Keratinocyte (primary cell): ENCODE measurements around the gene AMDHD2. TPM values are rescaled to one million over a fixed set of nuclear protein-coding genes. Genes with fewer than 3 reads are reported as not detected.
"Not testable (repeated sequence)": the region's sequence is repeated elsewhere in the genome, so short reads cannot be mapped to it uniquely, and the experiment has no call there.

Source experiments
- DNase-seq: peaks from one replicate; pipeline ENCODE4 v3.0.0-alpha.2; 2011; ENCODE audit warnings: low read depth, missing footprints, low spot score
- FAIRE-seq: peaks from 2 replicates; lab custom pipeline; 2011; peaks lifted over from hg19 to GRCh38; lab: Jason Lieb, UNC
- H2AFZ ChIP-seq: 2 replicates; pipeline ENCODE4 v1.6.0; 2012; ENCODE audit warnings: low read length, control low read depth, inconsistent platforms; ENCODE audit not compliant: control insufficient read depth
- H3K27ac ChIP-seq: 2 replicates; pipeline ENCODE4 v1.5.1; 2011; ENCODE audit warnings: low read length; ENCODE audit not compliant: control insufficient read depth, insufficient read depth
- H3K27me3 ChIP-seq: 3 replicates; pipeline ENCODE4 v1.6.0; 2011; ENCODE audit warnings: low read length; ENCODE audit not compliant: control insufficient read depth, insufficient read depth; ENCODE audit errors: extremely low read depth
- H3K36me3 ChIP-seq, 2 experiments: 2 replicates in 1 of 2; 3 replicates in 1 of 2; pipeline ENCODE4 v1.5.1; 2011; ENCODE audit warnings: low read length in 2 of 2, mild to moderate bottlenecking in 1 of 2; ENCODE audit not compliant: control insufficient read depth in 2 of 2, insufficient read depth in 2 of 2; ENCODE audit errors: extremely low read depth in 1 of 2
- H3K4me1 ChIP-seq: 3 replicates; pipeline ENCODE4 v1.5.1; 2011; ENCODE audit warnings: low read length; ENCODE audit not compliant: control insufficient read depth, insufficient read depth; ENCODE audit errors: extremely low read depth
- H3K4me2 ChIP-seq: 3 replicates; pipeline ENCODE4 v1.6.0; 2011; ENCODE audit warnings: low read depth, low read length; ENCODE audit not compliant: control insufficient read depth, insufficient read depth; ENCODE audit errors: extremely low read depth
- H3K4me3 ChIP-seq, 3 experiments: fragments of 200-600 bp in 1 of 3; sonication (generic) in 1 of 3; 2 replicates in 2 of 3; 3 replicates in 1 of 3; pipeline ENCODE4 v1.5.1; 2011 to 2016; ENCODE audit warnings: low read length in 3 of 3, mild to moderate bottlenecking in 3 of 3, control low read depth in 2 of 3, inconsistent platforms in 1 of 3, low read depth in 1 of 3, mixed read lengths in 1 of 3, mixed run types in 1 of 3, moderate library complexity in 1 of 3; ENCODE audit not compliant: control insufficient read depth in 2 of 3, insufficient read depth in 2 of 3; ENCODE audit errors: extremely low read depth in 1 of 3
- H3K79me2 ChIP-seq: 2 replicates; pipeline ENCODE4 v1.6.0; 2012; ENCODE audit warnings: low read length; ENCODE audit not compliant: control insufficient read depth, insufficient read depth
- H3K9ac ChIP-seq: 3 replicates; pipeline ENCODE4 v1.6.0; 2011; ENCODE audit warnings: low read length; ENCODE audit not compliant: control insufficient read depth, insufficient read depth; ENCODE audit errors: extremely low read depth
- H3K9me1 ChIP-seq: 3 replicates; pipeline ENCODE4 v1.6.0; 2011; ENCODE audit warnings: low read length; ENCODE audit not compliant: control insufficient read depth, insufficient read depth; ENCODE audit errors: extremely low read depth
- H3K9me3 ChIP-seq: 2 replicates; pipeline ENCODE4 v1.5.1; 2012; ENCODE audit warnings: low read depth, low read length; ENCODE audit not compliant: control insufficient read depth
- H4K20me1 ChIP-seq: 3 replicates; pipeline ENCODE4 v1.6.0; 2011; ENCODE audit warnings: low read length; ENCODE audit not compliant: control insufficient read depth, insufficient read depth; ENCODE audit errors: extremely low read depth
- dilution Hi-C: fragments of 300-500 bp; cut with MboI; formaldehyde crosslinking; loops from one replicate; pipeline ENCODE4 v1.7.0; 2020; ENCODE audit warnings: low sequenced_read_pairs; ENCODE audit not compliant: extremely low pct_ligation_motif_present
- polyA plus RNA-seq, 5 experiments: library from polyadenylated mRNA; depleted of rRNA in 3 of 5; stranded (reverse) in 3 of 5; stranded (forward) in 1 of 5; unstranded in 1 of 5; fragments of >200 nt; gene quantifications; 1 replicate in 1 of 5; 2 replicates in 3 of 5; 3 replicates in 1 of 5; pipeline versions ENCODE4 v1.2.1 to v1.2.3, GENCODE V29; 2011 to 2012; ENCODE audit warnings: missing spikeins in 2 of 5, low read depth in 1 of 5, low replicate concordance in 1 of 5

The AMDHD2 gene
- polyA plus RNA-seq, 1 donor (not counting 4 experiments of a cell fraction or from before 2014, with no cell fraction given), result 8.9 TPM

DNA sequence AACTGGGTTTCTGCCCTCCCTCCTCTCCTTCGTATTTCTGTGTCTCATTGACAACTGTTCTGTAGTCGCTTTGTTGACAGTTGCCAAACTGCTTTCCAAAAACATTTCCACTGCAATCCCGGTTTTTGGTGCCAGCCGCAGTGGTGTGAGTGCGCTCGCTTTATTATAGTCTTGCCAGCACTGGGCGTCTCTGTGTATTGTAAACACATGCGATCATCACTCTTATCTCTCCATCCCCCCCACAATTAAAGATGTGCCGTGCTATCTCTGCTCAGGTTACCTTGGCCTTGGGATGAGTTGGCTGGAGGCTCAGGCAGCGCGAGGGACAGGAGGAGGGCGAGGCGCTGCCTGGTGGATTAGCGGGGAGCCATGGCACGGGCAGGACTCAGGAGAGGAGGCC is 37.0 kb downstream of the AMDHD2 start:
- H3K4me1 ChIP-seq, H3K36me3 ChIP-seq, H3K79me2 ChIP-seq, H3K9me1 ChIP-seq, H3K9ac ChIP-seq, H3K4me3 ChIP-seq, H3K4me2 ChIP-seq, H3K27ac ChIP-seq, DNase-seq, H4K20me1 ChIP-seq, H2AFZ ChIP-seq, FAIRE-seq, dilution Hi-C loops, H3K9me3 ChIP-seq, H3K27me3 ChIP-seq: not testable (repeated sequence)

DNA sequence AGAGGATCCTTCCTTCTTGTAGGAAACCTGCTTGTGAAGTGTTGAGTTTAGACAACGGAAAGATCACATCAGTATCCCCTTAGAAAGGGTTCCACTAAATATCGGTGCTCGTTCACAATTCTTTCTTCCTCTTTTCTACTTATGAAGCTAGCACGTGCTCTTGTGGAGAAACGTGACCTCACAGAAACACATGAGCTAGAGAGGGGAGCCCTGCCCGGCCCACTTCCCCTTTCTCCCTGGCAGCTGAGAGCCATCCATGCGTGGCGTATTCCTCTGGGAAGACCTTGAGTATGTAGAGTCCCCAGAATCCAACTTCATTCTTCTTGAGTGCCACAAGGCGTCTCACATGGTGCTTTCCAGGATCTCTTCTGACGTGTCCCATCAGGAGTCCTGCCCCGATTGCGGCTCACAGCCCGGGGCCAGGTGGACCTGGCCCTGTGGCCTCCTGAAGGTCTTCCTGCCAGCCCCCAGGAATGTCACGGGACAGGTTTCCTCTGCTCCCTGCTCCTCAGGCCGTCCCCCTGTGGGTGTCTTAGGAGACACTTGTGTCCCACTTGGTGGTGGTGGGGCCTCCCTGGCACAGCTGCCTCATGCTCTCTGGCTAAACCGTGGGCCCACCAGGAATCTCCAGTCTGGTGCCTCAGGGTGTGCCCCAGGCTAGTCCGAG is 40.1 kb downstream of the AMDHD2 start:
- H3K27ac ChIP-seq, H3K4me3 ChIP-seq, FAIRE-seq, H3K36me3 ChIP-seq, H3K79me2 ChIP-seq, H3K4me2 ChIP-seq, dilution Hi-C loops, H3K4me1 ChIP-seq, H4K20me1 ChIP-seq, H3K9me1 ChIP-seq, H3K9ac ChIP-seq, H3K27me3 ChIP-seq, H3K9me3 ChIP-seq, DNase-seq, H2AFZ ChIP-seq: not testable (repeated sequence)

- DNase-seq, H4K20me1 ChIP-seq, H3K4me1 ChIP-seq, H3K4me2 ChIP-seq, H3K27me3 ChIP-seq, H3K79me2 ChIP-seq, H3K27ac ChIP-seq, H3K9ac ChIP-seq, H3K4me3 ChIP-seq, H3K9me1 ChIP-seq, H2AFZ ChIP-seq, H3K36me3 ChIP-seq, dilution Hi-C loops, H3K9me3 ChIP-seq: not testable (repeated sequence)
- FAIRE-seq, result peak; percentile 75
Measured at GRCh38 chr16:2560798-2561133, 40.6 kb downstream of the AMDHD2 start.

DNA sequence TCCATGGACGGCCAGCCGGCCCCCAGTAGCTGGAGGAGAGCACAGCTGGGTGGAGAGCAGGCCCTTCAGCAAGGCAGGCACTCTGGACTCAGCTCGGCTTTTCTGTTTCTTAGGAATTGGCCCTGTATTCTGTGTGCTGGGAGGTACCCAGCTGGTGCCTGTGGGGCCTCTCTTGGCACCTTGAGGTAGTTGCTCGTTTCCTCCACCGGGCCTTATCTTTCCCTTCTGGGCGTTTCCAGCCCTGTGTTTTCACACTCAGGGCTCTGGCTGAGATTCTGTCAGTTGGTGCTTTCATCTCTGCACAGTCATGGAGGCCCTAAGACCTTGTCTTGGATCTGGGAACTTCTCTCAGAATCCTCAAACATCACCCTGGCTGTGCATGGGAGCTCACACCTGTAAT is 47.3 kb downstream of the AMDHD2 start:
- dilution Hi-C loops, H2AFZ ChIP-seq: not testable (repeated sequence)

DNA sequence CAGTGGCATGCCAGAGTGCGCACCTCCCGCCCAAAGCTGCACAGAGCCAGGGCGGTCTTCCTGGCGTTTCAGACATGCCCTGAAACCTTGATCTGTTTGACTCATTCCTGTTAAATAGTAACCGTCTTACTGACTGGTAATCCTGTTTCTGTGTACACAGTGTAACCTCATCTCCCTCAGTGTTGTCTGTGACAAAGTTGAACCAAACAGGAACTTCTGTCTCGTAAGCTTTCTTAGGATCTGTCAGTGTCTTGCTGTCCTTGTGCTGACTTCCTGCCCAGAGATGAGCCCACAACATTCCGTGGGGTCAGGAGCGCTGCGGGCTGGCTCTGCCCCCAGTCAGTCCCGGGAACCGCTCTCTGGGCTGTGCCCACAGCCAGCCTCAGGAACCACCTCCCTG is 48.4 kb downstream of the AMDHD2 start:
- H3K9ac ChIP-seq, H3K4me1 ChIP-seq, H3K4me2 ChIP-seq, H3K79me2 ChIP-seq, dilution Hi-C loops, H3K9me3 ChIP-seq, H2AFZ ChIP-seq, H3K27ac ChIP-seq, H3K36me3 ChIP-seq, H3K4me3 ChIP-seq, H4K20me1 ChIP-seq, H3K9me1 ChIP-seq, DNase-seq, H3K27me3 ChIP-seq: not testable (repeated sequence)
- FAIRE-seq, result peak; percentile 29

More for the DNA sequence above, 47.3 kb downstream of the AMDHD2 start:
- DNase-seq, H3K4me1 ChIP-seq, H3K9me1 ChIP-seq, H3K4me3 ChIP-seq, H3K27ac ChIP-seq, H3K4me2 ChIP-seq, H3K36me3 ChIP-seq, H3K9me3 ChIP-seq, H3K9ac ChIP-seq, H3K79me2 ChIP-seq, H3K27me3 ChIP-seq, FAIRE-seq, H4K20me1 ChIP-seq: not testable (repeated sequence)
